GM21515 (cell line): ENCODE results near the gene INPP4B.

Experiments
- ATAC-seq: cut with Tn5 transposase; IDR thresholded peaks from one replicate; pipeline ENCODE4 v1.9.1; 2021; ENCODE audit not compliant: unreplicated experiment

INPP4B gene

DNA sequence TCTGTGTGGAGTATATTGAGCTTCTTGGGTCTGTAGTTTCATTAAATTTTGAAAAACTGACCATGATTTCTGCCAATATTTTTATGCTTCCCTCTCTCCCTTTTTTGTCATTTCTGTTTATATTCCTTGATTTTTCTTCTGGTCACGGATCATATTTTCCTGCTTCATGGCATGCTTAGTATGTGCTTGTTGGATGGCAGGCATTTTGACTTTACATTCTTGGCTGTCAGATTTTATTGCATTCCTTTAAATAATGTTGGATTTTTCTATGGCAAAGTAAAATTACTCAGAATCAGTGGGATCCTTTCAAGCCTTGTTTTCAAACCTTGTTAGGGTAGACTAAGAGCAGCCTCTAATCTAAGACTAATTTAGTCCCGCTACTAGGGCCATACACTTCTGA lies 677.9 kb downstream of the INPP4B start:
- no peak for ATAC-seq

DNA sequence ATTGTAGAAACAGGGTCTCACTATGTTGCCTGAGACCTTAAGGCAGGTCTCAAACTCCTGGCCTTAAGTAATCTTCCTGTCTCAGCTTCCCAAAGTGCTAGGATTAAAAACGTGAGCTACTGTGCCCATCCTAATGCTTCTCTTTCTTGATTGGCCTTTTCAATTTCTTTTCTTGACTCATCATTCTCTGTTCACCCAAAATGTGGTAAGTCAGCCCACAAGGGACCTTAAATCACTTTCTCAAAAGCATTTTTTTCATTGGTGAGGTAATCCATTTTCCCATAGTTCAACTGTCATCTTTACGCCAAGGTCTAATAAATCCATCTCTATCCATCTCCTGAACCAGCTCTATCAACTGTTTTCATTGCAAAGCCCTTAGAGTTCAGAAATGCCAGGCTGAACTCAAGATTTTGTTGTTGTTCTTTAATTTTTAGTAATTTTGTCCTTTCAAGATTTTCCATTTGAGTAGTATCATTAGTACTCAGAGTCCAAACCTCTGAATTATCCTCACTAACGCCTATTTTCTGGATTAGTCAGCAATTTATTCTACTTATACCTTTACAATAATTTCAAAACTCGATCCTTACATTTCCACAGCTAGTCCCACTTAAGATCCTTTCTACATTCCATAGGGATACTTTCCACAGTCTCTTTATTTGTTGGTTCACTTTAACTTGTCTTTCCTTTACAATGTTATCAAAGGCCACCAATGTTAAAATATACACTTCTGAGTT lies 681.2 kb downstream of the INPP4B start:
- no peak for ATAC-seq

DNA sequence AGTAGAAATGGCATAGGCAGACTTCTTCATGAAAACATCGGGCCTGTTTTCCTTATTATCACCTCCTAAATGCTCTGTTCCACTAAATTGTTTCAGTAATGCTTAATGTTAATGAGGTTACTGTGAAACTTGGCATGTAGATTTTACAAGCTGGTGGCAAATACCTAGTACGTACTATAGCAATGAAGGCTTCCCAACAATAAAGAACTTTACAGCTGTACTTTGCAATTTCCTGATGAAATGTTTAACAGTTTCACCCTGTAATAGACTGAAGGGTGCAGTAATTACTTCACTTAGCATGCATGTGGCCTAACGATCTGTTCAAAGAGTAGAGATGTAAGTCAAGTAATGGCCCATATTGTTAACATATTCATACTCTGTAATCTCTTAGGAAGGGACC lies 685.0 kb downstream of the INPP4B start:
- no peak for ATAC-seq

DNA sequence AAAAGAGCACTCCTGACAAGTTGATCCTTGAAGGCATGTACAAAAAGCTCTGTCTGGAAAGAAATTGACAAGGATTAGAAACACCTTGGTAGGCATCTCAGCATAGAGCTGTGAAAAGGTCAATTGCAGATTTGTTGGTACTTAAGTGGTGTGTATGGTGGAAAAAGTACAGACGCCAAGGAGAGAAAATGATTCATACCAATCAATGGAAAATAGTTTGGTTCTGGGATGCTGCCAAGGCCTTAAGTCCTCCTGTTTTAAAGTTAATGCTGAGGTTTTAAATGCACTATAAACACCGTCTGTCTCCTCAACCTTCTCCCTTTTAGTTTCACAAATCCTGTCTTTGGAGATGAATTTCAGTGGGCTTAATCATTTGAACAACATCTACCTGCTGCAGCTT lies 685.6 kb downstream of the INPP4B start:
- ATAC-seq = no peak

DNA sequence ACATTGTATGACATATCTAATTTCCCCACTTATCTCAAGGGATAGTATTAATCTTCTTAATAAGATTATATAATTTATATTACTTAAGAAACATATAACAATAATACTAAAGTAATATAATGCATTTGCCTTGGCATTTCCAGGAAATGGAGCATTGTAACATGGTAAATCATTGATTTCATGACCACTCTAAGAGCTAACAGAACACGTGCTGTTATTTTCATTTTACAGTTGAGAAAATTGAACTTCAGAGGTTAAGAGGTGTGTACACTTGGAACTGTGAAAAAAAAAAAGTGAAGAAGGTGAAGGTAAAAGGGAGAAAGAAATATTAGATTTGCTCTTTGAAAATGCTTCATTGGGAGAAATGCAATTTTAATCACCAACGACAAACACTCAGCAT lies 687.1 kb downstream of the INPP4B start:
- no peak for ATAC-seq

DNA sequence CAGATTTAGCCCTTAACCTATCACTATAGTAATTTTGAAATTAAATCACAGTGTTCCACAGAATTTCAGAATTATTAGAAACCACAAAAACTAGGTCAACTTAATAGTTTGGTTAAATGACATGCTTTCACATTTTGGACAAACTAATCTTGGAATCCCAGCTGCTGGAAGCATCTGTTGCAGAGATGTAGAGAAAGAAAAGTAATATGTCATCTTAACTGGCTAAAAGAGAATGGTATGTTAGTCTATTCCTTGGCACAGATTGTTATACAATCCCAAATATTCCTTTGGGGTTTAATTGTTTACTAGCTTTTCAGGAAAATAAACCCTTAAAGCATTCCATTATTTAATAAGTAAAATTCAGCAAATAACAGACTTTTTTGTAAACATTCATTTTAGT lies 689.8 kb downstream of the INPP4B start:
- no peak for ATAC-seq

DNA sequence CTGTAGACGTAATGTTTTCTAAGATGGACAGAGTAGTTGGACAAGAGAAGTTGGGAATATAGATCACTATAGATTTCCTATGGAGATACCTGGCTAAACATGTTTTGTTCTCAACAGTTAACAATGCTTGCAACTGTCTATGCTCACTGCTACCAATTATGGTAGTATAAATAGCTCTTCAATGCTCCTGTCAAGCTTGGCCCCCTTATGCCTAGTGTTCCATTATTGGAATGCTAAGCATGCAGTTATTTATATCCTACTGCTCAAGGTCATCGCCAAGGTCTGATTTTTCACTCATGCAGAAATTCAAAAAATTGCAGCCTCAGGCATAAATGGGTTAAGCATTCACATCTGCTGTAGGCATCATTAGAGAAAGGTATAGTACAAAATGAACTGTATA lies 690.8 kb downstream of the INPP4B start:
- no peak for ATAC-seq

DNA sequence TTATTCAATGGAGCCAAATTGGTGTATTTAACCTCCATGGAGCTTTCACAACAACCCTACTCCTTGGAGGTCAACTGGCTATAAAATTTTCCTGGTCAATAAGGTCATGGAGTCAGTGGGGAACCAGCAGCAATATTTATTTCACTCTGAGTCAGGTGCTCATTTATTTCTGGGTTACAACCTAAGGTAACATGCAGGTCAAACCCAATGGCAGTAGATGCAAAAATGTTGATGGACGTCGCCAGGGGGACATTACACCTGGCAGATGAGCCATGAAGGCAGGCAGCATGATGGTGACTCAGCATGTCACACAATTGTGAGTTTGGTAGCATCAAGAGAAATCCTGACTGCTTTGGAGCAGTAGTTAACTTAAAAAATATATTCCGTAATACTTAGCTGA lies 695.6 kb downstream of the INPP4B start:
- ATAC-seq = no peak

DNA sequence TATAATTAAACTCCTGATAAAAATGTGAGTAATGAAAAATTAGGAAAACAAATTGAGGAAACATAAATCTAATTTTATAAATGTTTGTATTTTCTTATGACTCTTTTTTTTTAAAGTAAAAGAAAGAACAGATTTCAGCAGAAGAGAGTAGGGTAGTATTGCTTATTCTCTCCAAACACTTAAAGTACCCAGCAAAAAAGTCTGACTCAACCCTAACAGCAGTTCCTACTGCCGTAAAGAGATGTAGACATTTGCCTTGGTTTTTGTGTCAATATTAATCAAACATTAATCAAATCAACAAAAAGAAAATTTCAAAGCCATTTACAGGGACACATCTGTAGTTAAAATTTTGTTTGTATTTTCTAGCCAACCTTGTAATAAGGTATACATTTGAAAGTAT lies 701.3 kb downstream of the INPP4B start:
- no peak for ATAC-seq

DNA sequence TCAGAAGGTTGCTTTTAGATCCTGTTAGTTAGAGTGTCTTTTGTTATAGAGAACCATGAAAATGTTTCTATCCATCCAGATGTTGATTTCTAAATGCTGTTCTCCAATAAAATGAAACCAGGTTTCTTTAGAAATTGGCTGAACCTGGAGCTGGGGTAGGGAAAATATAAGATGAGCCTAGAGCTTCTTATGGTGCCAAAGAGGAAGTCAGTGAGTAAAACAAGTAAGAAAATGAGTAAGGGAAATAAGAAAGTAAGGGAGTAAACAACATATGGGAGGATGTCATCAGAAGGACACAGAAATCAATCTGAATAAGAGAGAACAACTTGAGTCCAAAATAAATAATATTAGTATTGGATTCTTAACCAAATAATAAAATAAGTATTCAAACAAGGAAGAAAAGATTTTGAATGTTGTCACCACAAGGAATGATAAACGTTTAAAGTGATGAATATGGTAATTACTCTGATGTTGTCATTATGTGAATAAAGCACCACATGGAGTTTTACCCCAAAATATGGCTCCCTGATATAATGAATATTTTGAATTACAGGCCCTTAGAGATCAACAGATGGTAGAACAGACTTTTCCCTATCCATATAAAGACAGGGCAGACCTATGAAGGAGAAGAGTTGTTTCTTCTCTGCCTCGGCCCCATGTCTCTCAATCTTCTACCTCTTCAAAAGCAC lies 703.6 kb downstream of the INPP4B start:
- no peak for ATAC-seq

DNA sequence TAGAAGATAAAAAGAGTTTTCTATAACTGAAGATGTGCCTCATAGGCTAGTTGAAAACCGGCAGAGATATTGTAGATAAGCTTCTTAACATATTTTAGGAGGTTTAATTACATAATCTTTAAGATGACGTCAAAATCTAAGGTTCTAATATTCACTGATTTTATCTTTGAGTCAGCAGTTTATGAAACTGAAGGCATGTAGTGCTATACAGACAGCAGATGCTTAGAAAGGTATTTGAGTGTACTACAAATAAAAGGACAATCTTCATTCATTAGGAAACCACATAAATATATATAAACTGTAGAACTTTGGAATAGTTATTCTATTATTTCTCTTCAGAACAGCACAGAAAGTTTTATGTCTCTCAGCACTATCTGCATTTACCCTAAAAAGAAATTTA lies 704.9 kb downstream of the INPP4B start:
- ATAC-seq = no peak

DNA sequence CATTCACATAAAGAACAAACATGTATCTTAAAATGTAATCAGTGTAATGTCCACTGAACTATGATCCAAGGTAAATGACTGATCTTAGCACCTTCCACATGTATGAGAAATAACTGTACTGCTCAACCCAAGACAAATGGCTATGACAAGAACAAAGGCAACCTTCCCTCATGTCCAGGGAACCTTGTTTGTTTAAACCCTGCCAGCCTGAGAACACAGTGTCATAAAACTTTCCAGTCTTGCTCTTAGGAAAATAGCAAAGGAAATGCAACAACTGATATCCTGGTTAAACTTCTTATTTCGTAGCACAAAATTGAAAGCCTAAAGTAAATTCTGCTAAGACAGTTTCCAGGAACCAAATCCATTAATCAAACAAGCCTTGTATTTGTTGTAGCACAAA lies 715.4 kb downstream of the INPP4B start:
- no peak for ATAC-seq

DNA sequence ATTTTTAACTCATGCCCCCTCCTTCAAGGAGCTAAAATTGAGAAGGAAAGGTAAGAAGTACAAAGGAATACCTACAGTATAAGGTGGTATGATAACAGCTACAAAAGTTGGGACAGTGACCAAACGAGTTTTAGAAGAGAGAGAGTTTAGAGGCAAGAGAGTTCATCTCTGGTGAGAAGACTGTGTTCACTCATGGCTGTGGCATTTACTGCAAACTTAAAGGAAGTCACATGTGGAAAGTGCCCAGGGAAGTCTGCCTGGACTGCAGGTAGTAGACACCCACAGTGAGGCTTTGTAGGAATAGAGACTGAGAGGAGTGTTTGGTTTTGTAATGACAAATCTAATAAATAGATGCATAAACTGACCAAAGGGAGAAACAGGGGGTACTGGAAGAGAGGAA lies 716.2 kb downstream of the INPP4B start:
- no peak for ATAC-seq

DNA sequence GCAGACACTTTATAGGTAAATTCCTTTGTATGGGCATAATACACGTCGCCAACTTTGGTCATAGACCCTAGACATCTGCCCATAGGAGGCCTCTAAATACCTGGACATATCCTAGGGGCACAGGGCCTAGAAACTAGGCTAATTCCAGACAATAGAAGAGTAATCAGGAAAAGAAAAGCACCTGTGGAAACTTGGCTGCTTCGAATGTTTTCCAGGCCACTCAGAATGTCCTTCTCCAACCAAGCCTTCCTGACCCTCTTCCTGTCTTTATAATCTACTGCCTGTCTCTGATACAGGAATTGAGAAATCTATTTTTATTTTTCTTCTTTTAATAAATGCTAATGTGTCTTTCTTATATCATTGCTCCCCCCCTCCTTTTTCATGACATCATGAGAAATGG lies 716.6 kb downstream of the INPP4B start:
- ATAC-seq = no peak

DNA sequence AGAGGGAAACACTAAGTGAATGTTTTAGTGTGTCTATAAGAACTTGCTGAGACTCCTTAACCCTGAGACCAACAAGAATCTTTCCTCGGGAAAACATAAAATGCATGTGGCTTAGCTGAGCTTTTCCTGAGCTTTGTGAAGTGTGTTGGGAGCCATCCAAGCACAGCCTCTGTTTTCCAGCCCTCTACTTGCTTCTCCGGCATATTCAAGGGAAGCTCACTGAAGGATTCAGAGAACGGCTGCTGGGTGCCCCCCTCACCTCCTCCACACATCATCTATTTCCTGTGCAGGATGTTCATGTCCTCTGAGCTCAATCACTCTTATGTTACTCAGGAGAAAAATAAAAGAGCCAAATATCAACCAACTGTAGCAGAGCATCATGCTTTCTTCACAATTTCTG lies 717.6 kb downstream of the INPP4B start:
- no peak for ATAC-seq

DNA sequence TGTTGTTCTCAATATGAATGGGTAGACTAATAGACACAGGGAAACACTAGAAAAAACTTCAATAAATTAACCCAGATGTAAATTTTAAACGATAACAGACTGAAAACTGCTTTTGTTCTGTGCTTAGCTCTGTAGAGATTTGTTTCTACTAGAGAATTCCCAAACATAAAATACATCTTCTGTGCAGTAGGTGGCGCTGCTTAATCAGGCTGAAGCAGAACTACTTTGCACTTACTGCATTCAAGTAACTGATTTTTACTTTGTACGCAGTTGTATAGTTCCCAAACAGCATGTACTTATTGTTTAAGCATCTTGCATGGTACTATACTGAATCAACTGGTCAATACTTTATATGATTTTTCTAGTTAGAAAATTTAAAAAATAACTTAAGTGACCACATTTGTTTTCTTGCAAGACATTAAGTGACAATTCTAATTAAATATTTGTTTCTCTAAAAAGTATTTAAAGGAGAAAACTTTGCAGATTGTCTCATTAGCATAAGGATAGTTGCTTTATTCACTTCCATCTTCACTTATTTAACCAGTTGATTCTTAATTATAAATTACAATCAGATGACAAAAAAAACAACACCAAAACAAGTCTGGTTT lies 719.1 kb downstream of the INPP4B start:
- ATAC-seq = peak; percentile 85

DNA sequence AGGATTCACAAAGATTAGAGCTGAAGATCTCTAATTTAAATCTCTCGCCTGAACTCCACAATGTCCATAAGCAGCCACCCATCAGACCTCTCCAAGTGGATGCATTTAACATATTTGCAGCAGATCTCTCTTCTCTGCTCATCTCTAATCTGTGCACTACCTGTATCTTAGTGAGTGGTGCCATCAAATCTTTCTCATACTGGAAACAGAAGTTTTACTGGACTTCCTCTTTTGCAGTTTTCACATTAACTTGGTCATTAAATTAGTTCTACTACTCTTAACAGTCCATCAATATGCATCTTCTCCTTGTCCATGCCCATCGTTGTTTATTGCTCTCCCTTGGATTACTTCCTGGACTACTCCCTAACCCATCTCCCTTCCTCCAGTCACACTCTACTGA lies 721.2 kb downstream of the INPP4B start:
- ATAC-seq = no peak

DNA sequence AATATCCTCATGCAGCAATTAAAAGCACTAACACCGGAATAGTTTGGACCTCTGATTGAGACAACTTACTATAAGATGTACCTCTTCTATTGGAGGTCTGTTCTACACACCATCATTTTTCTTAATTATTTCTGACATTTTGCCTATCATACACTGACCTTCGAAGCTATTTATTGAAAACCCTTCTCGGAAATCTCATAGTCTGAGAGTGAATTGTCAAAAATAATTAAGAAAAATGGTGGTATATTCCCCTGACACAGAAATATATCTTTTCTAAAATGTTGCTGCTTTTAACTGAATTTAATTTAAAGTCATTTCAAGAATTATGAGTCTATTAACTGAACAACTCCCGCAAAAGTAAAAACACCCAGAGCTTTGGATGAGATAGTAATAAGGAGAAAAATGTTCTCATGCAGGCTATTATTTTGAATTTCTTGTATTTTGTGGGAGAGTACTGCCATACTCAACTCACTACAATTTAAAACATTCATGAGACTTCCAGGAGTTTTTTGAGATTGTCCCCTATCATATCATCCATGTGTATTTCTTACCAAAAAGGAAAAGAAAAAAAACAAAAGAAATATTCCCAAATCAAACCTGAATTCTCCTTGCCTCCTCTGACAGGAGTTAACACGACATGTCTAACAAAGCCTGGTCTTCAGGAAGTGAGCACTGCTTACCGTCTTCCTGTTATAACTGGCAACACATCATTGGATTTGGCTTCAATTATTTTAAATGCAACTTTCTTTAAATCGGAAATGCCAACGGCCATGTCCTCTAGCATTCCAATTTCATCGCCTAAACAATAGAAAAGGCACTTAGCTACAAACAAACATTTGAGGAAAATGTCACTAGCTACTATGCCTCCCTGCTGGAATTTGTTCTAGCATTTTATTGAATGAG lies 724.4 kb downstream of the INPP4B start:
- no peak for ATAC-seq

DNA sequence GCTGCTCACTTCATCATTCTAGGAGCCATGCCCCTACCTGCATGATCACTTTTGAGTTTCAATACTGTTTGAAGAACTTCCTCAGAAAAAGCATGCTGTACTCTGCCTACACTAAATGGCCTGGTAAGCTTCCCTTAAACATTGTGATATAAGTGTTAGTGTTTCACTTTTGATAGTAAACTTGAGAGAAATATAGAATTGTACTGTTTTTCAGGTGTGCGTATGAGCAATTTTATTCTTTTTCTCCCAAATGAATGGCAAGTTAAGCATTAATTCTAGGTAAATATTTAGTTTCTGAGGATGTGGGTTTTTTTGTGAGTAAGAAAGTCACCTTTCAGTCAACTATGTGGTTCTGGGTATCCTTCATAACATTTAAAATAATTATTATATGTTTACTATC lies 725.2 kb downstream of the INPP4B start:
- ATAC-seq = peak; percentile 58

DNA sequence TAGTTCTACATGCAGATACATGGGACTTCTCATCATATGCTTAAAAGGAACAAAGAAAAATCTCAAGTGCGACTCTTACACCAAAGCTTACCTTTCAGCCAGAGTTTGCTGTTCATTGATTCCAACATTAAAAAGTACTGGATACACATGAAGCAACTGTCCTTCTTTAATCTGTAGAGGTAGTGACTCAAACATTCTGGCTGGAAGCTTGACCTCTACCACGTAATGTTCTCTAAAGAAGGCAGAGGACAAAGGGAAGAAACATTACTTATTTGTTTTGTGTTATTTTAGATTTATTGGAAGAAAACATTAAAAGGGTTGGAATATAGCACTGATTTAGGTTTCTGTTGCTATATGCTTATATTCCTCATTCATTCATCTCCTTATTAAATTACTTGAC lies 733.6 kb downstream of the INPP4B start:
- no peak for ATAC-seq

DNA sequence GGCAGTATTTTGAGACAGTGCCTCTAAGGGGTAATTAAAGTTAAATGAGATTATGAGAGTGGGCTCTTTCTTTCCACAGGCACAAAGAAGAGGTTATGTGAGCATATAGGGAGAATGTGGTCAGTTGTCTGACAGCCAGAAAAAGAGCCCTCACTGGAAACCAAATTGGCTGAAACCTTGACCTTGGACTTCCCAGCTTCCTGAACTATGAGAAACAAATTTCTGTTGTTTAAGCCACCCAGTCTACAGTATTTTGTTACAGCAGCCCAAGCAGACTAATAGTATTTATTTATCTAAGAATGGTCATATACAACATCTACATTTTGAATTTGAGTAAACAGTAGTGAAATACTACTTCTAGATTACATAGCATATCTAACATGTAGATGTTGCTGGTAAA lies 736.0 kb downstream of the INPP4B start:
- no peak for ATAC-seq
